B cell (primary cell): ENCODE data around the gene KAT7. TPM values are rescaled to one million over a fixed set of nuclear protein-coding genes. Genes with fewer than 3 reads are reported as not detected.

Experiments used
- ATAC-seq: fragments of 200-7000 bp; cut with Tn5 transposase; one replicate; pipeline ENCODE4 v1.10.0; 2021; ENCODE audit warnings: low read depth, mild to moderate bottlenecking, moderate number of reproducible peaks, moderate library complexity
- CTCF ChIA-PET: fragments of 350-600 bp; sonication (Branson Sonifier 250); formaldehyde crosslinking; loops from one replicate; lab custom pipeline; 2021; ENCODE audit warnings: antibody characterized with exemption, inconsistent platforms; lab: Charles Lee
- POLR2A ChIA-PET: fragments of 350-600 bp; sonication (Branson Sonifier 250); formaldehyde crosslinking; loops from one replicate; lab custom pipeline; 2021; ENCODE audit warnings: antibody characterized with exemption; lab: Charles Lee
- DNase-seq: peaks from one replicate; pipeline ENCODE4 v3.0.0; 2013
- H2AFZ ChIP-seq: 2 replicates; pipeline ENCODE4 v1.6.1; 2012; ENCODE audit warnings: mild to moderate bottlenecking, low read depth, low read length; ENCODE audit not compliant: insufficient read depth, poor library complexity, severe bottlenecking
- H3K27ac ChIP-seq, 2 donors: 1 replicate in 1 of 2; 2 replicates in 1 of 2; pipeline ENCODE4 v1.5.1; 2012 to 2013; ENCODE audit warnings: low read length in 2 of 2, mild to moderate bottlenecking in 2 of 2, moderate library complexity in 1 of 2
- H3K27me3 ChIP-seq, 4 experiments: fragments of 200-600 bp in 1 of 4; sonication (generic) in 1 of 4; replicated peaks in 1 of 4; 1 replicate in 2 of 4; 2 replicates in 2 of 4; pipeline versions ENCODE4 v1.6.1 to v1.7.0; 2013 to 2016; ENCODE audit warnings: low read length in 3 of 4, mild to moderate bottlenecking in 2 of 4, mixed read lengths in 1 of 4, moderate library complexity in 1 of 4; ENCODE audit not compliant: insufficient read depth in 4 of 4, control insufficient read depth in 3 of 4; ENCODE audit errors: control extremely low read depth in 1 of 4
- H3K36me3 ChIP-seq, 2 experiments: replicated peaks in 1 of 2; 1 replicate in 1 of 2; 2 replicates in 1 of 2; pipeline versions ENCODE4 v1.6.1 to v1.7.1; 2013; ENCODE audit warnings: low read length in 1 of 2; ENCODE audit not compliant: insufficient read depth in 2 of 2, control insufficient read depth in 1 of 2; ENCODE audit errors: control extremely low read depth in 1 of 2, extremely low read depth in 1 of 2
- H3K4me1 ChIP-seq, 2 donors: fragments of 200-600 bp in 1 of 2; sonication (generic) in 1 of 2; 1 replicate in 1 of 2; 2 replicates in 1 of 2; pipeline versions ENCODE4 v1.5.1 to v1.6.1; 2013 to 2017; ENCODE audit warnings: low read length in 2 of 2; ENCODE audit not compliant: control insufficient read depth in 2 of 2, insufficient read depth in 2 of 2
- H3K4me2 ChIP-seq: replicated peaks from 2 replicates; pipeline ENCODE3; 2012; ENCODE audit warnings: mild to moderate bottlenecking, low read depth, low read length; ENCODE audit not compliant: poor library complexity, severe bottlenecking
- H3K4me3 ChIP-seq, 5 experiments: fragments of 200-600 bp in 1 of 5; sonication (generic) in 1 of 5; 1 replicate in 3 of 5; 2 replicates in 2 of 5; pipeline versions ENCODE4 v1.5.1 to v1.7.0; 2011 to 2016; ENCODE audit warnings: low read length in 4 of 5, mild to moderate bottlenecking in 4 of 5, low read depth in 2 of 5, control low read depth in 1 of 5, moderate library complexity in 1 of 5; ENCODE audit not compliant: insufficient read depth in 1 of 5; ENCODE audit errors: control extremely low read depth in 1 of 5, extremely low read depth in 1 of 5
- H3K79me2 ChIP-seq: fragments of 200-600 bp; sonication (generic); one replicate; pipeline ENCODE4 v1.6.0; 2016; ENCODE audit warnings: low read length; ENCODE audit not compliant: control insufficient read depth, insufficient read depth
- H3K9ac ChIP-seq: fragments of 200-600 bp; sonication (generic); 2 replicates; pipeline ENCODE4 v1.6.1; 2017; ENCODE audit warnings: mild to moderate bottlenecking, low read length, moderate library complexity
- H3K9me3 ChIP-seq, 3 donors: one replicate each; pipeline versions ENCODE4 v1.6.1 to v1.7.1; 2013; ENCODE audit warnings: low read length in 2 of 3; ENCODE audit not compliant: control insufficient read depth in 2 of 3, insufficient read depth in 1 of 3; ENCODE audit errors: control extremely low read depth in 1 of 3
- H4K20me1 ChIP-seq: 2 replicates; pipeline ENCODE4 v1.6.0; 2012; ENCODE audit warnings: mild to moderate bottlenecking, low read length; ENCODE audit not compliant: insufficient read depth, control insufficient read depth, poor library complexity, severe bottlenecking
- H3K27ac Mint-ChIP-seq: one replicate; pipeline ENCODE4 v1.8.0; 2021; ENCODE audit warnings: mixed read lengths
- H3K27me3 Mint-ChIP-seq: one replicate; pipeline ENCODE4 v1.8.0; 2021; ENCODE audit warnings: mixed read lengths
- H3K4me1 Mint-ChIP-seq: one replicate; pipeline ENCODE4 v1.8.0; 2021; ENCODE audit warnings: mixed read lengths
- H3K4me3 Mint-ChIP-seq: one replicate; pipeline ENCODE4 v1.8.0; 2021; ENCODE audit warnings: mixed read lengths
- H3K9me3 Mint-ChIP-seq: one replicate; pipeline ENCODE4 v1.8.0; 2022; ENCODE audit warnings: mixed read lengths; ENCODE audit not compliant: insufficient read depth
- CTCF ChIP-seq: fragments of 200-600 bp; IDR thresholded peaks from one replicate; pipeline ENCODE4 v1.8.0; 2022; ENCODE audit warnings: antibody characterized with exemption, mild to moderate bottlenecking
- EZH2 ChIP-seq: IDR thresholded peaks from 2 replicates; pipeline ENCODE4 v1.6.1; 2012; ENCODE audit warnings: borderline replicate concordance, low read depth, mild to moderate bottlenecking, moderate library complexity, low read length; ENCODE audit not compliant: insufficient read depth, poor library complexity, severe bottlenecking
- WGBS: methylation state at CpG from one replicate; pipeline ENCODE4 v1.1.5; 2013; ENCODE audit warnings: missing lambda C conversion rate; ENCODE audit not compliant: insufficient coverage; 5-methylcytosine and 5-hydroxymethylcytosine counted together
- intact Hi-C: fragments of 100-400 bp; cut with micrococcal nuclease; formaldehyde crosslinking; loops from one replicate; pipeline ENCODE4 v1.10.0; 2022
- polyA plus RNA-seq: library from polyadenylated mRNA; depleted of rRNA; stranded (reverse); fragments of >200 nt; gene quantifications from 2 replicates; pipeline ENCODE4 v1.2.3, GENCODE V29; 2012
- total RNA-seq, 2 donors: library from RNA; stranded (reverse); fragments of 120-200 nt in 1 of 2; gene quantifications; 1 replicate in 1 of 2; 2 replicates in 1 of 2; pipeline versions ENCODE4 v1.2.3 to v1.2.4, GENCODE V29; 2013 to 2022

Gene KAT7
- total and polyA plus RNA-seq, 2 donors (not counting 1 experiment from before 2014, with no cell fraction given), result 16.7 to 124 TPM

GRCh38 chr17:49748223-49748622 lies 40.3 kb upstream of the KAT7 start:
- Histone ChIP-seq H2AFZ (no peak overlapping the region), H3K4me1 (peaks cover 71 to 84% of the 10 kb centered on the region in 2 donors), H3K4me3 (peak overlapping the region in 1 of 5 experiments; percentile 8), H4K20me1 (no peaks in the 10 kb centered on the region), H3K4me2 (peak overlapping the region; percentile 77), H3K27ac (peak overlapping the region; percentile 89 to 95), H3K27me3 (no peaks in the 10 kb centered on the region), H3K36me3 (peaks cover 0 to 17% of the 10 kb centered on the region in 2 experiments), H3K79me2 (peaks cover 88% of the 10 kb centered on the region), H3K9ac (peak overlapping the region; percentile 67), H3K9me3 (no peaks in the 10 kb centered on the region)
- Mint-ChIP-seq H3K9me3 (no peaks in the 10 kb centered on the region), H3K4me3 (peak overlapping the region; percentile 93), H3K27me3 (no peaks in the 10 kb centered on the region), H3K27ac (peak overlapping the region; percentile 98), H3K4me1 (peaks cover 79% of the 10 kb centered on the region)
- WGBS, result no CpG with 5 or more reads among the region's 3 CpGs
- ATAC-seq (no peak), DNase-seq (no peak)
- CTCF ChIA-PET, result interaction anchor here (0.5 to 5.3 kb wide), 5 partner anchors 13 to 184 kb away, joined by 3 to 55 read pairs (median 4); partner anchors contain the start of genes FAM117A and SLC35B1
- TF ChIP-seq EZH2 (no peak), CTCF (no peak)
- intact Hi-C loops, result no loop called here
- POLR2A ChIA-PET, result interaction anchor here (1.2 to 5.9 kb wide), 4 partner anchors 10 to 40 kb away, joined by 5 to 75 read pairs (median 12); partner anchors contain the start of genes FAM117A and KAT7

GRCh38 chr17:49748791-49749190 lies 39.7 kb upstream of the KAT7 start:
- peak; percentile 64 for ATAC-seq
- H3K9ac ChIP-seq, result peak overlapping the region; percentile 44
- H4K20me1 ChIP-seq, result no peaks in the 10 kb centered on the region
- no peaks in the 10 kb centered on the region for H3K27me3 ChIP-seq
- Mint-ChIP-seq H3K27ac (peak overlapping the region; percentile 98), H3K27me3 (no peaks in the 10 kb centered on the region), H3K4me1 (peaks cover 82% of the 10 kb centered on the region), H3K4me3 (peak overlapping the region; percentile 93), H3K9me3 (no peaks in the 10 kb centered on the region)
- H3K79me2 ChIP-seq, result peaks cover 88% of the 10 kb centered on the region
- H3K27ac ChIP-seq, result peak overlapping the region; percentile 89 to 95
- H3K9me3 ChIP-seq, result no peaks in the 10 kb centered on the region
- H3K36me3 ChIP-seq, result peaks cover 0 to 17% of the 10 kb centered on the region in 2 experiments
- peak overlapping the region; percentile 43 for H2AFZ ChIP-seq
- WGBS, result 0% methylated on average over 3 of the region's 7 CpGs
- POLR2A ChIA-PET, result interaction anchor here (1.2 to 5.9 kb wide), 4 partner anchors 10 to 40 kb away, joined by 5 to 75 read pairs (median 12); partner anchors contain the start of genes FAM117A and KAT7
- H3K4me3 ChIP-seq, result peak overlapping the region in 1 of 5 experiments; percentile 6
- no peak for TF ChIP-seq EZH2
- no peak for TF ChIP-seq CTCF
- CTCF ChIA-PET, result interaction anchor here (0.5 to 5.3 kb wide), 4 partner anchors 13 to 185 kb away, joined by 3 to 55 read pairs (median 4); partner anchors contain the start of gene FAM117A
- intact Hi-C loops, result no loop called here
- H3K4me2 ChIP-seq, result peak overlapping the region; percentile 77
- peaks cover 68 to 78% of the 10 kb centered on the region in 2 donors for H3K4me1 ChIP-seq
- DNase-seq, result peak; percentile 67
